Mucosa of gallbladder (tissue), 1 donor: ENCODE measurements around the gene ANP32D. TPM values are rescaled to one million over a fixed set of nuclear protein-coding genes. Genes with fewer than 3 reads are reported as not detected.
"Not testable (repeated sequence)": the region's sequence is repeated elsewhere in the genome, so short reads cannot be mapped to it uniquely, and the experiment has no call there.

Source experiments
- DNase-seq: peaks from one replicate; pipeline ENCODE4 v3.0.0-alpha.2; 2020; ENCODE audit warnings: low spot score
- total RNA-seq: library from RNA; stranded (reverse); gene quantifications from one replicate; pipeline ENCODE4 v1.2.1, GENCODE V29; 2021
- donor health status: DM: no; HTN: no; CAD: no.

The ANP32D gene
- total RNA-seq = not detected

GRCh38 chr12:48472259-48472658 is at the start of gene ANP32D:
Gene ANP32D (plus strand): TSS chr12:48472559. CDS start chr12:48472665, 106 bp downstream.
- no peak for DNase-seq

GRCh38 chr12:48423171-48423570 is 49.2 kb upstream of the ANP32D start:
- DNase-seq = no peak

- DNase-seq = no peak
Observed at GRCh38 chr12:48424644-48425043, 47.7 kb upstream of the ANP32D start.

- not testable (repeated sequence) for DNase-seq
Observed at GRCh38 chr12:48434016-48434415, 38.3 kb upstream of the ANP32D start.

GRCh38 chr12:48441069-48441468 is 31.3 kb upstream of the ANP32D start:
- DNase-seq = no peak

GRCh38 chr12:48442179-48442847 is 30.0 kb upstream of the ANP32D start:
- no peak for DNase-seq

GRCh38 chr12:48445538-48445937 is 26.8 kb upstream of the ANP32D start:
- no peak for DNase-seq

GRCh38 chr12:48446161-48446776 is 26.1 kb upstream of the ANP32D start:
- DNase-seq = no peak

- DNase-seq = no peak
Observed at GRCh38 chr12:48447755-48448154, 24.6 kb upstream of the ANP32D start.

GRCh38 chr12:48451372-48451771 is 21.0 kb upstream of the ANP32D start:
- no peak for DNase-seq

GRCh38 chr12:48452961-48453360 is 19.4 kb upstream of the ANP32D start:
- DNase-seq = not testable (repeated sequence)

- no peak for DNase-seq
Observed at GRCh38 chr12:48454667-48455066, 17.7 kb upstream of the ANP32D start.

GRCh38 chr12:48455116-48455515 is 17.2 kb upstream of the ANP32D start:
- DNase-seq = no peak

- no peak for DNase-seq
Observed at GRCh38 chr12:48459259-48459658, 13.1 kb upstream of the ANP32D start.

GRCh38 chr12:48469027-48469426 is 3.3 kb upstream of the ANP32D start:
- DNase-seq = not testable (repeated sequence)

GRCh38 chr12:48473061-48473460 is 702 bp downstream of the ANP32D start:
- DNase-seq = no peak

GRCh38 chr12:48474497-48474896 is 2.1 kb downstream of the ANP32D start:
- not testable (repeated sequence) for DNase-seq

GRCh38 chr12:48482198-48482597 is 9.8 kb downstream of the ANP32D start, which contains the start of gene C12orf54:
Gene C12orf54 (plus strand): TSS chr12:48482498. CDS start chr12:48483297, 799 bp downstream.
- DNase-seq = no peak

GRCh38 chr12:48482930-48483329 is 10.6 kb downstream of the ANP32D start:
- no peak for DNase-seq

GRCh38 chr12:48486261-48486660 is 13.9 kb downstream of the ANP32D start:
- no peak for DNase-seq

GRCh38 chr12:48486679-48487078 is 14.3 kb downstream of the ANP32D start:
- DNase-seq = no peak

- no peak for DNase-seq
Observed at GRCh38 chr12:48489012-48489411, 16.7 kb downstream of the ANP32D start.

GRCh38 chr12:48489456-48489855 is 17.1 kb downstream of the ANP32D start:
- not testable (repeated sequence) for DNase-seq
